HEK293T (cell line): ENCODE results near the gene XRN2.
"Not testable (repeated sequence)": the region's sequence is repeated elsewhere in the genome, so short reads cannot be mapped to it uniquely, and the experiment has no call there.

Source experiments
- CTCF ChIA-PET: fragments of 350-600 bp; formaldehyde crosslinking; extraction: SDS; loops from one replicate; lab custom pipeline; 2021; ENCODE audit warnings: antibody characterized with exemption, inconsistent platforms; lab: Yijun Ruan, JAX
- POLR2A ChIA-PET: fragments of 350-600 bp; formaldehyde crosslinking; extraction: SDS; loops from one replicate; lab custom pipeline; 2020; ENCODE audit warnings: antibody characterized with exemption, inconsistent platforms; lab: Yijun Ruan, JAX
- DNase-seq: peaks from one replicate; pipeline ENCODE4 v3.0.0; 2012; ENCODE audit warnings: mixed read lengths; ENCODE audit errors: extremely low spot score
- ARNT ChIP-seq: fragments of 450-650 bp; IDR thresholded peaks from 2 replicates; pipeline ENCODE4 v1.6.1; 2017; ENCODE audit warnings: mild to moderate bottlenecking
- BHLHE40 ChIP-seq: fragments of 450-650 bp; IDR thresholded peaks from 2 replicates; pipeline ENCODE4 v1.6.1; 2016; ENCODE audit warnings: mild to moderate bottlenecking, moderate library complexity, borderline replicate concordance
- CTBP1 ChIP-seq: fragments of 450-650 bp; IDR thresholded peaks from 2 replicates; pipeline ENCODE4 v1.6.1; 2016; ENCODE audit warnings: borderline replicate concordance
- ELF4 ChIP-seq: fragments of 450-650 bp; IDR thresholded peaks from 2 replicates; pipeline ENCODE4 v1.6.1; 2017; ENCODE audit warnings: antibody characterized with exemption
- FOXA1 ChIP-seq: fragments of 450-650 bp; IDR thresholded peaks from 2 replicates; pipeline ENCODE4 v1.6.1; 2016; ENCODE audit warnings: mild to moderate bottlenecking
- FOXK2 ChIP-seq: fragments of 450-650 bp; IDR thresholded peaks from 2 replicates; pipeline ENCODE4 v1.6.1; 2016; ENCODE audit warnings: mild to moderate bottlenecking
- FOXM1 ChIP-seq: fragments of 450-650 bp; IDR thresholded peaks from 2 replicates; pipeline ENCODE4 v1.6.1; 2017; ENCODE audit warnings: mild to moderate bottlenecking, borderline replicate concordance
- HDGF ChIP-seq: fragments of 450-650 bp; IDR thresholded peaks from 2 replicates; pipeline ENCODE4 v1.6.1; 2017; ENCODE audit warnings: antibody characterized with exemption, borderline replicate concordance
- L3MBTL2 ChIP-seq: fragments of 450-650 bp; conservative IDR thresholded peaks from 2 replicates; pipeline ENCODE4 v1.6.1; 2016; ENCODE audit warnings: mild to moderate bottlenecking
- LEF1 ChIP-seq: fragments of 450-650 bp; IDR thresholded peaks from 2 replicates; pipeline ENCODE4 v1.6.1; 2017; ENCODE audit warnings: mild to moderate bottlenecking, borderline replicate concordance
- NFRKB ChIP-seq: fragments of 450-650 bp; IDR thresholded peaks from 2 replicates; pipeline ENCODE4 v1.6.1; 2016; ENCODE audit warnings: mild to moderate bottlenecking, moderate library complexity
- SP1 ChIP-seq: fragments of 450-650 bp; IDR thresholded peaks from 2 replicates; pipeline ENCODE4 v1.6.1; 2017
- SUZ12 ChIP-seq: fragments of 450-650 bp; IDR thresholded peaks from 2 replicates; pipeline ENCODE4 v1.6.1; 2016; ENCODE audit warnings: mild to moderate bottlenecking
- TARDBP ChIP-seq: fragments of 450-650 bp; IDR thresholded peaks from 2 replicates; pipeline ENCODE4 v1.6.1; 2016
- ZNF384 ChIP-seq: fragments of 450-650 bp; IDR thresholded peaks from 2 replicates; pipeline ENCODE4 v1.6.1; 2016
- TF ChIP-seq, protein P1 (sequence below): fragments of 450-650 bp; IDR thresholded peaks from 2 replicates; pipeline ENCODE4 v1.6.1; 2016

The XRN2 gene

DNA sequence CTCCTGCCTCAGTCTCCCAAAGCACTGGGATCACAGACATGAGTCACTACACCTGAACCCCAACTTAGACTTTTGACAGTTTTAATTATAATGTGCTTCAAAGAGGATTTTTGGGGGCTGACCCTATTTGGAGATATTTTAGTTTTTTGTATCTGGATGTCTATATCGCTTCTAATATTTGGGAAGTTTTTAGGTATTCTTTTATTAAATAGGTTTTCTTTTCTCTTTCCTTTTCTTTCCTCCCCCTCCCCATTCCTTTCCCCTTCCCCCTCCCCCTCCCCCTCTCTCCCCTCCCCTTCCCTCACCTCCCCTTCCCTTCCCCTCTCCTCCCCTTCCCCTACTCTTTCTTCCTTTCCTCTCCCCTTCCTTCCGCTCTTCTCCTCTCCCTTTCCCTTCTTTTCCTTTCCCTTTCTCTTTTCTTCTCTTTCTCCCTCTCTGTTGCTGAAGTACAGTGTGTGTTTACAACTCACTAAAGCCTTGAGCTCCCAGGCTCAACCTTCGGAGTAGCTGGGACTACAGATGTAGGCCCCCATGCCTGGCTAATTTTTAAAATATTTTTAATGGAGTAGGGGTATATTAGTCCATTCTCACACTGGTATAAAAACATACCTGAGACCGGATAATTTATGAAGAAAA lies 118.6 kb downstream of the XRN2 start:
- CTCF ChIA-PET: no interaction called here
- DNase-seq: no peak
- TF ChIP-seq CTBP1 (no peak), ZNF384 (no peak), FOXM1 (no peak), SP1 (no peak), L3MBTL2 (no peak), SUZ12 (no peak), NFRKB (no peak)
- POLR2A ChIA-PET: no interaction called here

DNA sequence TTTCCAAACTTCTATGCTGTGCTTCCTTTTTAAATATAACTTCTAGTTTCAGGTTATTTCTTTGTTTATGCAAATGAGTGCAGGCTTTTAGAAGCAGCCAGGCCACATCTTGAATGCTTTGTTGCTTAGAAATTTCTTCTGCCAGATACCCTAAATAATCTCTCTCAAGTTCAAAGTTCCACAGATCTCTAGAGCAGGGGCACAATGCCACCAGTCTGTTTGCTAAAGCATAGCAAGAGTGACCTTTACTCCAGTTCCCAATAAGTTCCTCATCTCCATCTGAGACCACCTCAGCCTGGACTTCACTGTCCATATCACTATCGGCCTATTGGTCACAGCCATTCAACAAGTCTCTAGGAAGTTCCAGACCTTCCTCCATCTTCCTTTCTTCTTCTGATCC lies 120.6 kb downstream of the XRN2 start:
- CTCF ChIA-PET, DNase-seq, POLR2A ChIA-PET: not testable (repeated sequence)

DNA sequence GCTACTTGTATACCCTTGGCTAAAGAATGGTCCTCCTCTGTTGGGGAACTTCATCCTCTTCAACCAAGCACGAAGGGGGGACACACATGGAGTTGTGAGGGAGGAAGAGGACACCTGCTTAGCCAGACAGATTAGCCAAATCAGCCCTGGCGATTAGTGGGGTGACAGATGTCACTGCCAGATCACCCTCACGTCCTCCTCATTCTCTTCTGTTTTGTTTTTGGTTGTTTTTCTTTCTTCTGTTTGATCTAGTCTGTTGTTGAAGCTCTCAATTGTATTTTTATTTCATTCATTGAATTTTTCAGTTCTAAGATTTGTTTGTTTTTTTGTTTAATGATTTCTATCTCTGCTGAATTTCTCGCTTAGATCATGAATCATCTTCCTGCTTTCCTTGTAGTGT lies 121.7 kb downstream of the XRN2 start:
- TF ChIP-seq ARNT: no peak
- no peak for TF ChIP-seq FOXK2
- no peak for TF ChIP-seq SUZ12
- no peak for TF ChIP-seq L3MBTL2
- ChIA-PET POLR2A (no interaction called here), CTCF (no interaction called here)
- no peak for DNase-seq

DNA sequence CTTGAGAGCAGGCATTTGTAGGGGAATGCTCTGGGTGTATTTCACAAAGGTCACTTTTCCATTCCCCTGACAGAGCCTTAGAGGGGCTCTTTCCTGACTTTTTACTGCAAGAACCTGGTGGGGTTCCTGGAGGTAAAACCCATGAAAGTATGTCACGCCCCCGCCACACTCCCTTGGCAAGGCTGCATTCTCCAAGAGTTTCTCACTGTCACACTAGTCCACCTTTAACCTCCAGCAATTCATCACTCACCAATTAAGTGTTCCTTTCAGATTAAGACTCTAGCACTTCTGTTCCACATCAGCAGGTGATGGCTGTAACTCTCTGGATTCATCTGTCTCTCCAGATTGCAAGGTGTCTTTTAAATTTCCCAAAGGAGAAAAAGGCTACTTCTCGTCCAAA lies 126.9 kb downstream of the XRN2 start:
- DNase-seq: no peak
- ChIA-PET CTCF (no interaction called here), POLR2A (no interaction called here)
- no peak for TF ChIP-seq SUZ12
- no peak for TF ChIP-seq CTBP1
- TF ChIP-seq ZNF384: no peak
- TF ChIP-seq FOXA1: no peak
- no peak for TF ChIP-seq SP1

DNA sequence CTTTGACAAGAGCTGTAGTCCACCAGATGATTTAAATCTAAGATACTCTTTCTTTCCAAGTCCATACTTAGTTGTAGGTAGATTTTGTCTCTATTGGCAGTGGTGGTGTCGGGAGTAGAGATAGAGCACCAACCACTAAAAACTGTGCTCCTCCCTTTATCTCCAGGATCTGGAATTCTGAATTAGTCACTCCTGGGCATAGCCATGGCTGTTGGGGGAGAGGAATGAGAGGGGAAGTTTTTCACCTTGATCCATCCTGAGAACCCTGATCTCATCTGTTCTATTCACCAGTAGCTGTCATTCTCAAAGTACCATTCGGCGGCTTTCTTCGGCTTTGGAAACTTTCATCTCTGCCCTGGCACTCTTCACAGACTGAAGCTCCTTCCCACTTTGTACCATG lies 129.8 kb downstream of the XRN2 start:
- DNase-seq: no peak
- ChIA-PET CTCF (no interaction called here), POLR2A (no interaction called here)
- no peak for TF ChIP-seq SUZ12
- no peak for TF ChIP-seq ELF4
- TF ChIP-seq, protein P1, sequence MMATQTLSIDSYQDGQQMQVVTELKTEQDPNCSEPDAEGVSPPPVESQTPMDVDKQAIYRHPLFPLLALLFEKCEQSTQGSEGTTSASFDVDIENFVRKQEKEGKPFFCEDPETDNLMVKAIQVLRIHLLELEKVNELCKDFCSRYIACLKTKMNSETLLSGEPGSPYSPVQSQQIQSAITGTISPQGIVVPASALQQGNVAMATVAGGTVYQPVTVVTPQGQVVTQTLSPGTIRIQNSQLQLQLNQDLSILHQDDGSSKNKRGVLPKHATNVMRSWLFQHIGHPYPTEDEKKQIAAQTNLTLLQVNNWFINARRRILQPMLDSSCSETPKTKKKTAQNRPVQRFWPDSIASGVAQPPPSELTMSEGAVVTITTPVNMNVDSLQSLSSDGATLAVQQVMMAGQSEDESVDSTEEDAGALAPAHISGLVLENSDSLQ: no peak
- no peak for TF ChIP-seq FOXM1
- no peak for TF ChIP-seq ZNF384
- TF ChIP-seq CTBP1: no peak
- no peak for TF ChIP-seq ARNT
- TF ChIP-seq FOXK2: no peak
- no peak for TF ChIP-seq HDGF
- TF ChIP-seq SP1: no peak
- TF ChIP-seq TARDBP: no peak
- no peak for TF ChIP-seq LEF1
- no peak for TF ChIP-seq FOXA1
- no peak for TF ChIP-seq L3MBTL2
- no peak for TF ChIP-seq BHLHE40
- TF ChIP-seq NFRKB: no peak

DNA sequence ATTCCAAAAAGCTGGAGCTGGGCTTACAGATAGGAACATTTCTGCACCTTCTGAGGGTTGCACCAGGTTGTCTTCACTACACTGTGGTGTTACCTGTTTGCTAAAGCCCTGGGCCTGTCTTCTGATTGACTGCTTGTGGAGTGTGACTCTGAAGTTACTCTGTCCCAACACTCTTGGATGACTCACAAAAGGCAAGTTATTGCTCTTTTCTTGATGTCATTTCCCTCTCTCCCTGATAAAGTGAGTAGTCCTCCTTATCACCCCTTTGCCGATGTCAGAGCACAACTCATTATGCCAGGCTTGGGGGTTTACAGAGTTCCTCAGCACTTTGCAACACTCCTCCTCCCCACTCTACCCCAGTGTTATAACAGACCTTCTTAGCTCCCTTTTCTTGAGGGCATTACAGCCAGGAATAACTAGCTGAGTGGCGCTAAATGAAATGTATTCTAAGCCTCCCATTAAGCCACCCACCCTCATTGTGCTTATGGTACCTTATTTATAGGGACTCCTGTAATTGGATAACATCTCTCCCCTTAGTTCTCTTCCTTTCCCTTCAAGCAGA lies 130.3 kb downstream of the XRN2 start:
- ChIA-PET CTCF (no interaction called here), POLR2A (no interaction called here)
- no peak for DNase-seq

DNA sequence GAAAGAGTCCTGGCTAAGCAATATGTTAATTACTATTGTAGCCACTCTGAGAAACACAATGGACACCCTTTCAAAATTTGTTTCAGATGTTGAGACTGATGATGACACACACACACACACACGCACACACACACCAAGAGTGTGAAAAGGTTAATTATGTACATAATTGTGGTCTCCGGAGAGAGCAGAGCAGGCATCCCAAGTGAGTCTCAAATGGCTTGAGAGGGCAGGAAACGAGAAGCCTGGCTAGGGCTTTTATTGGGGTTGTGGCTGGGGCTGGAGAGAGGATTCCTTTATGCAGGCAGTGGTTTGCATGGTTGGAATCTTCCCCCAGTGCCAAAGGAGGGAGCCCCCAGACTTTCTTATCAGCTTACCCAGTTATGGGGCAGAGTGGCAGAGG lies 132.4 kb downstream of the XRN2 start:
- no peak for DNase-seq
- ChIA-PET POLR2A (no interaction called here), CTCF (no interaction called here)

More for the DNA sequence above, 130.3 kb downstream of the XRN2 start:
- TF ChIP-seq L3MBTL2 (no peak), SUZ12 (no peak), ZNF384 (no peak), NFRKB (no peak), ARNT (no peak)
- TF ChIP-seq, protein P1: no peak

DNA sequence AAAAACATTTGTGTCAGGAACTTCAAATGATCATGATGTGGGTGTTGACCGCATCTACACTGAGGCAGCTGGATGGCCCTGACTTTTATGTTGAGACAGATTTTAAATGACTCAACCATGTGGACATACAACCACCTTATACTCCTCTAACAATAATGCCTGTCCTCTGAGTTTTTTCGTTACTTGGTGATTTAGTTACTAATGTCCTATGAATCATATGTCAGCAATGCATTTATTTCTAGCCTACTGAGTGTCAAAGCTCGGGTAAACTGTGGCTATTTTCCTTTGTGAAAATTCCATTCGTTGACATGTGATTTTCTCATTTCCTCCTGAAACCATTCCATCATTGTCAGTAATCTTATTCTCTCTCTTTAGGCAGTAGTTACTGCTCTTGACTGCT lies 133.1 kb downstream of the XRN2 start:
- DNase-seq: no peak
- no peak for TF ChIP-seq ARNT
- no peak for TF ChIP-seq BHLHE40
- CTCF ChIA-PET: no interaction called here
- POLR2A ChIA-PET: no interaction called here

More for the DNA sequence above, 132.4 kb downstream of the XRN2 start:
- TF ChIP-seq FOXK2 (no peak), ZNF384 (no peak)

DNA sequence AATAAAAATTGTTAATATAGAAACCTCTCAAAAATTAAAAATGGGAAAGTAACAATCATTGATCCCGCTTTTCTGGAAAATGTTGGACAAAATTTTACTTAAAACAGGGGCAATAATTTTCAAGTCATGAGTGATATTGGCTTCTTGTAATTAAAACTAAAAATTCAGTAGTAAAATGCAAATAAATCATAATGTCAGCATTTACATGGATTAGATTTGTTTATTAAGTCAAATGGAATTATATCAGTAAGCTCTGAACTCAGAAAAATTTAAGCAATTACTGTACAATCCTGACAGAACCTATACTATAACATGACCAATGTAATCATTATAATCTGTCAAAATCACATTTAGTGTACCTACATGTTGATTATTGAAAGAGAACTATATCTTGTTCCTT lies 134.1 kb downstream of the XRN2 start:
- CTCF ChIA-PET: no interaction called here
- POLR2A ChIA-PET: no interaction called here
- DNase-seq: no peak

More for the DNA sequence above, 134.1 kb downstream of the XRN2 start:
- TF ChIP-seq, protein P1: no peak
- TF ChIP-seq ARNT (no peak), BHLHE40 (no peak), SP1 (no peak)
